WTC11 (cell line): Measurements from ENCODE around the gene ZNF429. TPM values are rescaled to one million over a fixed set of nuclear protein-coding genes. Genes with fewer than 3 reads are reported as not detected.

Experiments
- ATAC-seq: fragments of 200-7000 bp; cut with Tn5 transposase; 2 replicates; pipeline ENCODE4 v1.10.0; 2021; ENCODE audit warnings: mild to moderate bottlenecking, moderate library complexity
- CTCF ChIA-PET: fragments of 300-600 bp; sonication (Branson Sonifier 250); formaldehyde crosslinking; loops from one replicate; lab custom pipeline; 2021; ENCODE audit warnings: antibody characterized with exemption; lab: Charles Lee
- POLR2A ChIA-PET: fragments of 350-600 bp; sonication (Branson Sonifier 250); formaldehyde crosslinking; loops from one replicate; lab custom pipeline; 2021; ENCODE audit warnings: antibody characterized with exemption; lab: Charles Lee
- DNase-seq: peaks from one replicate; pipeline ENCODE4 v3.0.0; 2021; ENCODE audit warnings: low spot score
- H3K27ac Mint-ChIP-seq: 2 replicates; pipeline ENCODE4 v1.8.0; 2021; ENCODE audit warnings: mixed read lengths
- H3K27me3 Mint-ChIP-seq: 2 replicates; pipeline ENCODE4 v1.8.0; 2021; ENCODE audit warnings: low read depth, mild to moderate bottlenecking, moderate library complexity, mixed read lengths
- H3K36me3 Mint-ChIP-seq: 2 replicates; pipeline ENCODE4 v1.8.0; 2021; ENCODE audit warnings: mixed read lengths
- H3K4me1 Mint-ChIP-seq: 2 replicates; pipeline ENCODE4 v1.8.0; 2022; ENCODE audit warnings: mixed read lengths
- H3K4me3 Mint-ChIP-seq: 2 replicates; pipeline ENCODE4 v1.8.0; 2021; ENCODE audit warnings: mild to moderate bottlenecking, moderate library complexity, mixed read lengths
- H3K9me3 Mint-ChIP-seq: 2 replicates; pipeline ENCODE4 v1.8.0; 2021; ENCODE audit warnings: mixed read lengths
- CBFB ChIP-seq: sonication (generic); formaldehyde crosslinking; IDR thresholded peaks from 2 replicates; pipeline ENCODE4 v1.8.1; 2022; ENCODE audit warnings: mild to moderate bottlenecking, low read depth, missing genetic modification reagents
- GABPB1 ChIP-seq: sonication (generic); formaldehyde crosslinking; IDR thresholded peaks from 2 replicates; pipeline ENCODE4 v1.8.1; 2023; ENCODE audit warnings: mild to moderate bottlenecking, missing genetic modification reagents
- GTF2I ChIP-seq: fragments of 250-450 bp; sonication (Bioruptor Pico); conservative IDR thresholded peaks from 2 replicates; pipeline ENCODE4 v1.4.0; 2021; ENCODE audit warnings: mild to moderate bottlenecking
- NFE2L1 ChIP-seq: sonication (generic); formaldehyde crosslinking; IDR thresholded peaks from 2 replicates; pipeline ENCODE4 v1.8.1; 2023; ENCODE audit warnings: missing genetic modification reagents
- TCF7 ChIP-seq: sonication (generic); formaldehyde crosslinking; IDR thresholded peaks from 2 replicates; pipeline ENCODE4 v1.8.0; 2022; ENCODE audit warnings: mild to moderate bottlenecking, low read depth, missing genetic modification reagents, moderate library complexity
- TEAD4 ChIP-seq: sonication (generic); formaldehyde crosslinking; IDR thresholded peaks from 2 replicates; pipeline ENCODE4 v1.8.0; 2022; ENCODE audit warnings: mild to moderate bottlenecking, missing genetic modification reagents
- ZNF232 ChIP-seq: sonication (generic); formaldehyde crosslinking; IDR thresholded peaks from 2 replicates; pipeline ENCODE4 v1.8.0; 2022; ENCODE audit warnings: mild to moderate bottlenecking, missing genetic modification reagents
- ZNF396 ChIP-seq: fragments of 250-450 bp; sonication (Bioruptor Pico); IDR thresholded peaks from 2 replicates; pipeline ENCODE4 v1.8.0; 2021; ENCODE audit warnings: mild to moderate bottlenecking, moderate library complexity, borderline replicate concordance
- ZNF416 ChIP-seq: fragments of 250-450 bp; sonication (Bioruptor Pico); IDR thresholded peaks from 2 replicates; pipeline ENCODE4 v1.9.0; 2021; ENCODE audit warnings: mild to moderate bottlenecking, inconsistent platforms
- ZNF671 ChIP-seq: fragments of 250-450 bp; sonication (Bioruptor Pico); IDR thresholded peaks from 2 replicates; pipeline ENCODE4 v1.8.0; 2021; ENCODE audit warnings: mild to moderate bottlenecking
- total RNA-seq: library from RNA; stranded (reverse); gene quantifications from 3 replicates; pipeline ENCODE4 v1.2.3, GENCODE V29; 2021
- TF ChIP-seq, protein P1 (sequence below): sonication (generic); formaldehyde crosslinking; IDR thresholded peaks from 2 replicates; pipeline ENCODE4 v1.8.1; 2023; ENCODE audit warnings: mild to moderate bottlenecking, missing genetic modification reagents, borderline replicate concordance
- TF ChIP-seq, protein P2 (sequence below): sonication (generic); formaldehyde crosslinking; IDR thresholded peaks from 2 replicates; pipeline ENCODE4 v1.8.1; 2022; ENCODE audit warnings: missing genetic modification reagents, borderline replicate concordance
- TF ChIP-seq, protein P3 (sequence below): sonication (generic); formaldehyde crosslinking; IDR thresholded peaks from 2 replicates; pipeline ENCODE4 v1.8.1; 2022; ENCODE audit warnings: mild to moderate bottlenecking, moderate library complexity, missing genetic modification reagents
- TF ChIP-seq, protein P4 (sequence below): sonication (generic); formaldehyde crosslinking; IDR thresholded peaks from 2 replicates; pipeline ENCODE4 v1.8.1; 2023; ENCODE audit warnings: mild to moderate bottlenecking, missing genetic modification reagents, moderate library complexity
- TF ChIP-seq, protein P5 (sequence below): sonication (generic); formaldehyde crosslinking; conservative IDR thresholded peaks from 2 replicates; pipeline ENCODE4 v1.8.1; 2023; ENCODE audit warnings: mild to moderate bottlenecking, low read depth, missing genetic modification reagents, moderate library complexity
- TF ChIP-seq, protein P6 (sequence below): sonication (generic); formaldehyde crosslinking; conservative IDR thresholded peaks from 2 replicates; pipeline ENCODE4 v1.8.1; 2022; ENCODE audit warnings: mild to moderate bottlenecking, missing genetic modification reagents
- TF ChIP-seq, protein P7 (sequence below): sonication (generic); formaldehyde crosslinking; IDR thresholded peaks from 2 replicates; pipeline ENCODE4 v1.8.1; 2023; ENCODE audit warnings: mild to moderate bottlenecking, missing genetic modification reagents
- TF ChIP-seq, protein P8 (sequence below): sonication (generic); formaldehyde crosslinking; IDR thresholded peaks from 2 replicates; pipeline ENCODE4 v1.8.0; 2022; ENCODE audit warnings: mild to moderate bottlenecking, missing genetic modification reagents
- TF ChIP-seq, protein P9 (sequence below): sonication (generic); formaldehyde crosslinking; IDR thresholded peaks from 2 replicates; pipeline ENCODE4 v1.8.0; 2022; ENCODE audit warnings: mild to moderate bottlenecking, missing genetic modification reagents

ZNF429 gene
- total RNA-seq, 1 experiment from 2014 or later = 9.2 TPM

DNA sequence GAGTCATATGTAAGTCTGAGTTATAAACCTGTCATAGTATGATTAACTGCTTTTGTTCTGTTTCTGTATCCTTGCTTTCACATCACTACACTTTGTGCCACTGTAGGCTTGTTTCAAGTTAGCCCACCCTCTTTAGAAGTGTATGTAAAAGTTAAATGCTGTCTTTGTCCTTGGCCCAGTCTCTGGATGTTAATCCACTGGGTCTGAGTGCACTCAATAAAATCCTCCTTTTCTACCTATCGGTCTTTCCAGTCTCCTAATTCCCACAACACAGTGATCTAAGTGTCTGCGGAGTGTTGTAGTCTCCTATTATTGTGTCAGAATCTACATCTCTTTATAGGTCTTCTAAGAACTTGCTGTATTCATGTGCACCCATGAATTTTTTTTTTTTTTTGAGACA, 14.1 kb downstream of the ZNF429 start (continued):
- TF ChIP-seq, protein P1, sequence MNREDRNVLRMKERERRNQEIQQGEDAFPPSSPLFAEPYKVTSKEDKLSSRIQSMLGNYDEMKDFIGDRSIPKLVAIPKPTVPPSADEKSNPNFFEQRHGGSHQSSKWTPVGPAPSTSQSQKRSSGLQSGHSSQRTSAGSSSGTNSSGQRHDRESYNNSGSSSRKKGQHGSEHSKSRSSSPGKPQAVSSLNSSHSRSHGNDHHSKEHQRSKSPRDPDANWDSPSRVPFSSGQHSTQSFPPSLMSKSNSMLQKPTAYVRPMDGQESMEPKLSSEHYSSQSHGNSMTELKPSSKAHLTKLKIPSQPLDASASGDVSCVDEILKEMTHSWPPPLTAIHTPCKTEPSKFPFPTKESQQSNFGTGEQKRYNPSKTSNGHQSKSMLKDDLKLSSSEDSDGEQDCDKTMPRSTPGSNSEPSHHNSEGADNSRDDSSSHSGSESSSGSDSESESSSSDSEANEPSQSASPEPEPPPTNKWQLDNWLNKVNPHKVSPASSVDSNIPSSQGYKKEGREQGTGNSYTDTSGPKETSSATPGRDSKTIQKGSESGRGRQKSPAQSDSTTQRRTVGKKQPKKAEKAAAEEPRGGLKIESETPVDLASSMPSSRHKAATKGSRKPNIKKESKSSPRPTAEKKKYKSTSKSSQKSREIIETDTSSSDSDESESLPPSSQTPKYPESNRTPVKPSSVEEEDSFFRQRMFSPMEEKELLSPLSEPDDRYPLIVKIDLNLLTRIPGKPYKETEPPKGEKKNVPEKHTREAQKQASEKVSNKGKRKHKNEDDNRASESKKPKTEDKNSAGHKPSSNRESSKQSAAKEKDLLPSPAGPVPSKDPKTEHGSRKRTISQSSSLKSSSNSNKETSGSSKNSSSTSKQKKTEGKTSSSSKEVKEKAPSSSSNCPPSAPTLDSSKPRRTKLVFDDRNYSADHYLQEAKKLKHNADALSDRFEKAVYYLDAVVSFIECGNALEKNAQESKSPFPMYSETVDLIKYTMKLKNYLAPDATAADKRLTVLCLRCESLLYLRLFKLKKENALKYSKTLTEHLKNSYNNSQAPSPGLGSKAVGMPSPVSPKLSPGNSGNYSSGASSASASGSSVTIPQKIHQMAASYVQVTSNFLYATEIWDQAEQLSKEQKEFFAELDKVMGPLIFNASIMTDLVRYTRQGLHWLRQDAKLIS (CRISPR knock-in tag) = no peak
- TF ChIP-seq ZNF396 (CRISPR knock-in tag) (no peak), ZNF671 (CRISPR knock-in tag) (no peak), GABPB1 (CRISPR knock-in tag) (no peak), GTF2I (CRISPR knock-in tag) (no peak), CBFB (CRISPR knock-in tag) (no peak), TCF7 (no peak)
- TF ChIP-seq, protein P2, sequence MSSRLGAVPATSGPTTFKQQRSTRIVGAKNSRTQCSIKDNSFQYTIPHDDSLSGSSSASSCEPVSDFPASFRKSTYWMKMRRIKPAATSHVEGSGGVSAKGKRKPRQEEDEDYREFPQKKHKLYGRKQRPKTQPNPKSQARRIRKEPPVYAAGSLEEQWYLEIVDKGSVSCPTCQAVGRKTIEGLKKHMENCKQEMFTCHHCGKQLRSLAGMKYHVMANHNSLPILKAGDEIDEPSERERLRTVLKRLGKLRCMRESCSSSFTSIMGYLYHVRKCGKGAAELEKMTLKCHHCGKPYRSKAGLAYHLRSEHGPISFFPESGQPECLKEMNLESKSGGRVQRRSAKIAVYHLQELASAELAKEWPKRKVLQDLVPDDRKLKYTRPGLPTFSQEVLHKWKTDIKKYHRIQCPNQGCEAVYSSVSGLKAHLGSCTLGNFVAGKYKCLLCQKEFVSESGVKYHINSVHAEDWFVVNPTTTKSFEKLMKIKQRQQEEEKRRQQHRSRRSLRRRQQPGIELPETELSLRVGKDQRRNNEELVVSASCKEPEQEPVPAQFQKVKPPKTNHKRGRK (CRISPR knock-in tag) = no peak
- TF ChIP-seq, protein P3, sequence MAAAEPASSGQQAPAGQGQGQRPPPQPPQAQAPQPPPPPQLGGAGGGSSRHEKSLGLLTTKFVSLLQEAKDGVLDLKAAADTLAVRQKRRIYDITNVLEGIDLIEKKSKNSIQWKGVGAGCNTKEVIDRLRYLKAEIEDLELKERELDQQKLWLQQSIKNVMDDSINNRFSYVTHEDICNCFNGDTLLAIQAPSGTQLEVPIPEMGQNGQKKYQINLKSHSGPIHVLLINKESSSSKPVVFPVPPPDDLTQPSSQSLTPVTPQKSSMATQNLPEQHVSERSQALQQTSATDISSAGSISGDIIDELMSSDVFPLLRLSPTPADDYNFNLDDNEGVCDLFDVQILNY (CRISPR knock-in tag) = no peak
- TF ChIP-seq, protein P4, sequence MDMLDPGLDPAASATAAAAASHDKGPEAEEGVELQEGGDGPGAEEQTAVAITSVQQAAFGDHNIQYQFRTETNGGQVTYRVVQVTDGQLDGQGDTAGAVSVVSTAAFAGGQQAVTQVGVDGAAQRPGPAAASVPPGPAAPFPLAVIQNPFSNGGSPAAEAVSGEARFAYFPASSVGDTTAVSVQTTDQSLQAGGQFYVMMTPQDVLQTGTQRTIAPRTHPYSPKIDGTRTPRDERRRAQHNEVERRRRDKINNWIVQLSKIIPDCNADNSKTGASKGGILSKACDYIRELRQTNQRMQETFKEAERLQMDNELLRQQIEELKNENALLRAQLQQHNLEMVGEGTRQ (CRISPR knock-in tag) = no peak
- TF ChIP-seq, protein P5, sequence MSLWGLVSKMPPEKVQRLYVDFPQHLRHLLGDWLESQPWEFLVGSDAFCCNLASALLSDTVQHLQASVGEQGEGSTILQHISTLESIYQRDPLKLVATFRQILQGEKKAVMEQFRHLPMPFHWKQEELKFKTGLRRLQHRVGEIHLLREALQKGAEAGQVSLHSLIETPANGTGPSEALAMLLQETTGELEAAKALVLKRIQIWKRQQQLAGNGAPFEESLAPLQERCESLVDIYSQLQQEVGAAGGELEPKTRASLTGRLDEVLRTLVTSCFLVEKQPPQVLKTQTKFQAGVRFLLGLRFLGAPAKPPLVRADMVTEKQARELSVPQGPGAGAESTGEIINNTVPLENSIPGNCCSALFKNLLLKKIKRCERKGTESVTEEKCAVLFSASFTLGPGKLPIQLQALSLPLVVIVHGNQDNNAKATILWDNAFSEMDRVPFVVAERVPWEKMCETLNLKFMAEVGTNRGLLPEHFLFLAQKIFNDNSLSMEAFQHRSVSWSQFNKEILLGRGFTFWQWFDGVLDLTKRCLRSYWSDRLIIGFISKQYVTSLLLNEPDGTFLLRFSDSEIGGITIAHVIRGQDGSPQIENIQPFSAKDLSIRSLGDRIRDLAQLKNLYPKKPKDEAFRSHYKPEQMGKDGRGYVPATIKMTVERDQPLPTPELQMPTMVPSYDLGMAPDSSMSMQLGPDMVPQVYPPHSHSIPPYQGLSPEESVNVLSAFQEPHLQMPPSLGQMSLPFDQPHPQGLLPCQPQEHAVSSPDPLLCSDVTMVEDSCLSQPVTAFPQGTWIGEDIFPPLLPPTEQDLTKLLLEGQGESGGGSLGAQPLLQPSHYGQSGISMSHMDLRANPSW = no peak
- TF ChIP-seq, protein P6, sequence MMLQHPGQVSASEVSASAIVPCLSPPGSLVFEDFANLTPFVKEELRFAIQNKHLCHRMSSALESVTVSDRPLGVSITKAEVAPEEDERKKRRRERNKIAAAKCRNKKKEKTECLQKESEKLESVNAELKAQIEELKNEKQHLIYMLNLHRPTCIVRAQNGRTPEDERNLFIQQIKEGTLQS (CRISPR knock-in tag) = no peak
- TF ChIP-seq, protein P7, sequence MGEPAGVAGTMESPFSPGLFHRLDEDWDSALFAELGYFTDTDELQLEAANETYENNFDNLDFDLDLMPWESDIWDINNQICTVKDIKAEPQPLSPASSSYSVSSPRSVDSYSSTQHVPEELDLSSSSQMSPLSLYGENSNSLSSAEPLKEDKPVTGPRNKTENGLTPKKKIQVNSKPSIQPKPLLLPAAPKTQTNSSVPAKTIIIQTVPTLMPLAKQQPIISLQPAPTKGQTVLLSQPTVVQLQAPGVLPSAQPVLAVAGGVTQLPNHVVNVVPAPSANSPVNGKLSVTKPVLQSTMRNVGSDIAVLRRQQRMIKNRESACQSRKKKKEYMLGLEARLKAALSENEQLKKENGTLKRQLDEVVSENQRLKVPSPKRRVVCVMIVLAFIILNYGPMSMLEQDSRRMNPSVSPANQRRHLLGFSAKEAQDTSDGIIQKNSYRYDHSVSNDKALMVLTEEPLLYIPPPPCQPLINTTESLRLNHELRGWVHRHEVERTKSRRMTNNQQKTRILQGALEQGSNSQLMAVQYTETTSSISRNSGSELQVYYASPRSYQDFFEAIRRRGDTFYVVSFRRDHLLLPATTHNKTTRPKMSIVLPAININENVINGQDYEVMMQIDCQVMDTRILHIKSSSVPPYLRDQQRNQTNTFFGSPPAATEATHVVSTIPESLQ = no peak

DNA sequence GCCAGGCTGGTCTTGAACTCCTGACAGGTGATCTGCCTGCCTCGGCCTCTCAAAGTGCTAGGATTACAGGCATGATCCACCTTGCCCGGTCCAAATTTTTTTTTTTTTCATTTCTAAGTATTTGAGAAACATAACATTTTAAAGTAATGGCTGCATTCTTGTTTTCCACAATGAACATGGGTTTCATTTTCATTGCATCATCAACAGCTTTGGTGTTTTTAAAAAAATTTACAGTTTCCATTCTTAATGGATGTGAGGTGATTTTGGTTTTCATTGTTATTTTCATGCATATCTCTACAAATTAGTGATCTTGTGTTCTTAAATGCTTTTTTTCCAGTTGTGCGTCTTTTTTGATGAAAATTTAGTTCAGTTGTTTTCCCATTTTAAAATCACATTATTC, 27.5 kb downstream of the ZNF429 start:
- Mint-ChIP-seq H3K4me3 (no peak overlapping the region), H3K4me1 (no peaks in the 10 kb centered on the region), H3K27ac (no peak overlapping the region), H3K9me3 (peaks cover 66% of the 10 kb centered on the region), H3K36me3 (peaks cover 82% of the 10 kb centered on the region), H3K27me3 (peaks cover 6% of the 10 kb centered on the region; the same call in 1 of the 2 replicates)
- ATAC-seq = no peak
- CTCF ChIA-PET = no interaction called here
- DNase-seq = no peak
- POLR2A ChIA-PET = no interaction called here
- TF ChIP-seq NFE2L1 (CRISPR knock-in tag) (no peak), ZNF416 (CRISPR knock-in tag) (no peak), TEAD4 (CRISPR knock-in tag) (no peak), ZNF232 (no peak)
- TF ChIP-seq, protein P1 (CRISPR knock-in tag) = no peak
- TF ChIP-seq, protein P8, sequence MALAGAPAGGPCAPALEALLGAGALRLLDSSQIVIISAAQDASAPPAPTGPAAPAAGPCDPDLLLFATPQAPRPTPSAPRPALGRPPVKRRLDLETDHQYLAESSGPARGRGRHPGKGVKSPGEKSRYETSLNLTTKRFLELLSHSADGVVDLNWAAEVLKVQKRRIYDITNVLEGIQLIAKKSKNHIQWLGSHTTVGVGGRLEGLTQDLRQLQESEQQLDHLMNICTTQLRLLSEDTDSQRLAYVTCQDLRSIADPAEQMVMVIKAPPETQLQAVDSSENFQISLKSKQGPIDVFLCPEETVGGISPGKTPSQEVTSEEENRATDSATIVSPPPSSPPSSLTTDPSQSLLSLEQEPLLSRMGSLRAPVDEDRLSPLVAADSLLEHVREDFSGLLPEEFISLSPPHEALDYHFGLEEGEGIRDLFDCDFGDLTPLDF = no peak
- TF ChIP-seq, protein P9, sequence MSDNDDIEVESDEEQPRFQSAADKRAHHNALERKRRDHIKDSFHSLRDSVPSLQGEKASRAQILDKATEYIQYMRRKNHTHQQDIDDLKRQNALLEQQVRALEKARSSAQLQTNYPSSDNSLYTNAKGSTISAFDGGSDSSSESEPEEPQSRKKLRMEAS (CRISPR knock-in tag) = no peak
